SK-N-MC (cell line): Measurements from ENCODE around the gene SLC26A1.
"Not testable (repeated sequence)": the region's sequence is repeated elsewhere in the genome, so short reads cannot be mapped to it uniquely, and the experiment has no call there.

ENCODE experiments used
- DNase-seq: peaks from one replicate; pipeline ENCODE4 v3.0.0-alpha.2; 2011; ENCODE audit warnings: low read depth, low spot score
- H3K27ac ChIP-seq: fragments of 200-600 bp; sonication (generic); 2 replicates; pipeline ENCODE4 v1.5.1; 2016; ENCODE audit warnings: mixed run types
- H3K36me3 ChIP-seq: fragments of 200-600 bp; sonication (generic); 2 replicates; pipeline ENCODE4 v1.6.1; 2017; ENCODE audit warnings: antibody characterized with exemption, low read length, mixed read lengths; ENCODE audit not compliant: insufficient read depth
- H3K4me3 ChIP-seq: fragments of 200-600 bp; sonication (generic); 2 replicates; pipeline ENCODE4 v1.5.1; 2016
- H3K9ac ChIP-seq: fragments of 200-600 bp; sonication (generic); 2 replicates; pipeline ENCODE4 v1.8.0; 2017; ENCODE audit warnings: mixed run types, mixed read lengths; ENCODE audit not compliant: insufficient read length
- H3K9me3 ChIP-seq: fragments of 200-600 bp; sonication (generic); 2 replicates; pipeline ENCODE4 v1.6.1; 2017; ENCODE audit warnings: low read depth, mild to moderate bottlenecking, antibody characterized with exemption, low read length, moderate library complexity, mixed read lengths
- EZH2 ChIP-seq: fragments of 200-600 bp; sonication (generic); IDR thresholded peaks from one replicate; pipeline ENCODE4 v1.6.1; 2017; ENCODE audit warnings: antibody characterized with exemption
- FOXP2 ChIP-seq: optimal IDR thresholded peaks from 2 replicates; pipeline ENCODE3; 2011; ENCODE audit warnings: mild to moderate bottlenecking, moderate library complexity; ENCODE audit not compliant: insufficient read depth; ENCODE audit errors: extremely low read length, control extremely low read depth
- POLR2AphosphoS5 ChIP-seq: IDR thresholded peaks from 2 replicates; pipeline ENCODE4 v1.6.1; 2012; ENCODE audit warnings: mild to moderate bottlenecking, low read depth, low read length, borderline replicate concordance

SLC26A1 gene

DNA sequence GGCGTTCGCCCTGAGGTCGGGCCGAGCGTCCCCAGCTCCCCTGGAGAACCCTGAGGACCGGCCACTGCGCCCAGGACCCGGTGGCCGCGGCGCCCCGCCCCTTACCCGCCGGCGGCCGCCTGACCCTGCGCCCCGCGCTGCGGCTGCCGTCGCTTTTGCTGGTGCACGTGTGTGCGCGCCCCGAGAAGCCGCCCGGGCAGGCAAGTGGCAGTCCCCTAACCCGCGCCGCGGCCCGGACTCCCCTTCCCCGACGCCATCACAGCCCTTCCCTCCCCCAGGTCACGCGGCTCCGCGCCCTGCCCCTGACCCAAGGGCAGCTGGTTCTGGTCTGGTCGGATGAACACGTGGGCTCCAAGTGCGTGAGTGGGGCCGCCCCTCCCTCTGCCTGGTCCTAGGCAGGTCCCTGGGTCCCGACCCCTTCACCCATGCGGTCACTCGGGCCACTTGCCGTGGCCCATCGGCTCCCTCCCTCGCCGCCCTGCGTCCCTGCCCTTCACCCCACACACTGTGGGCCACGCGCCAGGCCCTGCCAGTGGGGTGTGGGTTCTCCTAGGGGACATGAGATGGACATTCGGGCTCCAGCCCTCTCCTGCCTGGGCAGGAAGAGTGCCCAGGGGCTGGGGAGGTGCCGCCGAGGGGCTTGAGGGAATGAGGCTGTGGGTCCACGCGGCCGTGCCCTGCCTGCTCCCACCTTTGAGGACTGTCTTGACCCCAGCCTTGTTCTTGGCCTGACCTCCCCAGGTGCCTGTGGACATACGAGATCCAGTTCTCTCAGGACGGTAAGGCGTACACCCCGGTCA is 10.3 kb upstream of the SLC26A1 start:
- Histone ChIP-seq H3K4me3 (no peak overlapping the region), H3K36me3 (no peaks in the 10 kb centered on the region), H3K27ac (no peak overlapping the region), H3K9ac (no peak overlapping the region), H3K9me3 (no peaks in the 10 kb centered on the region)
- no peak for DNase-seq
- no peak for TF ChIP-seq EZH2
- no peak for TF ChIP-seq FOXP2

DNA sequence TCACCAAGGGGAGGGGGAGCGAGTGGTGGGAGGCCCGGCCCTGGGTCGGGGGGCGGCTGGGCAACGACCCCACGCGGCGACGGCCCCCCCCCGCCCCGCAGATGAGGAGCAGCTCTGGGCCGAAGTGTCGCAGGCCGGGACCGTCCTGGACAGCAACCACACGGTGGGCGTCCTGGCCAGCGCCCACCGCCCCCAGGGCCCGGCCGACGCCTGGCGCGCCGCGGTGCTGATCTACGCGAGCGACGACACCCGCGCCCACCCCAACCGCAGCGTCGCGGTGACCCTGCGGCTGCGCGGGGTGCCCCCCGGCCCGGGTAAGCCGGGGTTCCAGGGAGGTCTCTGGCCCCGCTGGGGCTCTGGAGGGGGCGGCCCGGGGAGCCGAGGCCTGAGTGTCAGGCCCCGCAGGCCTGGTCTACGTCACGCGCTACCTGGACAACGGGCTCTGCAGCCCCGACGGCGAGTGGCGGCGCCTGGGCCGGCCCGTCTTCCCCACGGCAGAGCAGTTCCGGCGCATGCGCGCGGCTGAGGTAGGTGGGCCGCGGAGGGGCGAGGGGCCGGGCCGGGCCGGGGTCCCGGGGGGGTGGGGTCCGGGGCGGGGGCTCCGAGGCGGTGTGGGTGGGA is 9.5 kb upstream of the SLC26A1 start:
- H3K27ac ChIP-seq, result no peak overlapping the region
- H3K36me3 ChIP-seq, result no peaks in the 10 kb centered on the region
- H3K9me3 ChIP-seq, result no peaks in the 10 kb centered on the region
- TF ChIP-seq POLR2AphosphoS5 (no peak), FOXP2 (no peak), EZH2 (no peak)
- no peak for DNase-seq
- H3K4me3 ChIP-seq, result no peak overlapping the region
- no peak overlapping the region for H3K9ac ChIP-seq

DNA sequence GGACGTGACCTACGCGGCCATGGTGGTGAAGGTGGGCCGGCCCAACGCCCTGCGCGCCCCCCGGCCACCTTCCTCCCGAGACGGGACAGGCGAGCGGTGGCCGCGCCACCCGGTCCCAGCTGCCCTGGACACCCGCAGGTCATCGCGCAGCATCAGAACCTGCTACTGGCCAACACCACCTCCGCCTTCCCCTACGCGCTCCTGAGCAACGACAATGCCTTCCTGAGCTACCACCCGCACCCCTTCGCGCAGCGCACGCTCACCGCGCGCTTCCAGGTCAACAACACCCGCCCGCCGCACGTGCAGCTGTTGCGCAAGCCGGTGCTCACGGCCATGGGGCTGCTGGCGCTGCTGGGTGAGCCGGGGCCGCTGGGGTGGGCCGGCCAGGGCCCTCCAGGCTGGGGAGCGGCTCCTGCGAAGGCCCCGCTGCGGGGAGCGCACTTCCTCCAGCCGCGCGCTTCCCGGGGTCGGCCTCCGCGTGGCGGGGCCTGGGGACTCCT is 9.0 kb upstream of the SLC26A1 start:
- no peaks in the 10 kb centered on the region for H3K9me3 ChIP-seq
- H3K27ac ChIP-seq, result no peak overlapping the region
- TF ChIP-seq EZH2 (no peak), FOXP2 (no peak), POLR2AphosphoS5 (no peak)
- no peaks in the 10 kb centered on the region for H3K36me3 ChIP-seq
- no peak for DNase-seq
- no peak overlapping the region for H3K4me3 ChIP-seq
- H3K9ac ChIP-seq, result no peak overlapping the region

DNA sequence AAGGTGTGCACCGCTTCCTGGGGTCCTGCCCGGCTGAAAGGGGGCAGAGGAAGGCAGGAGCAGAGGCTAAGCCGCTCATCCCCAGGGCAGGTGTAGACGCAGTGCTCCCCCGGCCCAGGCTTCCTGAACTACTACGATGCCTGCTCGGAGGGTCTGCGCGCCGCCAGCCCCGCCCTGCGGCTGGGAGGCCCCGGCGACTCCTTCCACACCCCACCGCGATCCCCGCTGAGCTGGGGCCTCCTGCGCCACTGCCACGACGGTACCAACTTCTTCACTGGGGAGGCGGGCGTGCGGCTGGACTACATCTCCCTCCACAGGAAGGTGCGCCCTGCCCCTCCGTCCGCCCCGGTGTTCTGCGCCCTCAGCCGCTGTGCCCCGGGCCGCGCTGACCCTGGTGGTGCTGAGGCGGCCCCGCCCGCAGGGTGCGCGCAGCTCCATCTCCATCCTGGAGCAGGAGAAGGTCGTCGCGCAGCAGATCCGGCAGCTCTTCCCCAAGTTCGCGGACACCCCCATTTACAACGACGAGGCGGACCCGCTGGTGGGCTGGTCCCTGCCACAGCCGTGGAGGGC is 8.4 kb upstream of the SLC26A1 start:
- H3K4me3 ChIP-seq, result no peak overlapping the region
- no peak overlapping the region for H3K9ac ChIP-seq
- H3K36me3 ChIP-seq, result no peaks in the 10 kb centered on the region
- no peak for DNase-seq
- H3K27ac ChIP-seq, result no peak overlapping the region
- no peaks in the 10 kb centered on the region for H3K9me3 ChIP-seq
- TF ChIP-seq FOXP2, result no peak
- TF ChIP-seq POLR2AphosphoS5, result no peak
- no peak for TF ChIP-seq EZH2

DNA sequence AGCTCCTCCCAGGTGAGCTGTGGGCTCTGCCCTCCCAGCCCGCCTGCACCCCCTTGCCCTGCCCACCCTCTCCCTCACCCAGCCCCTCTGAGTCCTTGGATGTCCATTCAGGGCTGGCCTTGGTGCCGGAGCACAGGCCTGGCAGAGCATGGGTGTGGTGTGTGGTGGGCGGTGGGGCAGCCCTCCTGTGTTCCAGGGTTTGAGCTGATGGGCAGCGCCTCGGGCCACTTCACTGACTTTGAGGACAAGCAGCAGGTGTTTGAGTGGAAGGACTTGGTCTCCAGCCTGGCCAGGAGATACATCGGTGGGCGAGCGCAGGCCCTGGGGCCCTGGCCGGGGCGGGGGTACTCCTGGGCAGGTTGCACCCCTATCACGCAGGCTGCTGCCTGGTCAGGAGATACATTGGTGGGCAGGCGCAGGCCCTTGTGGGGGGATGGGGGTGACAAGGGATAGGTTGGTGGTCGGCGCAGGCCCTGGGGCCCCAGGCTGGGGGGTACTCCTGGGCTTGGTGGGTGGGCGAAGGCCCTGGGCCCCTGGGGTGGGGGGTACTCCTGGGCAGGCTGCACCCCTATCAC is 7.6 kb upstream of the SLC26A1 start:
- H3K9me3 ChIP-seq, result no peaks in the 10 kb centered on the region
- H3K36me3 ChIP-seq, result no peaks in the 10 kb centered on the region
- no peak overlapping the region for H3K4me3 ChIP-seq
- no peak for TF ChIP-seq EZH2
- no peak for TF ChIP-seq POLR2AphosphoS5
- H3K9ac ChIP-seq, result no peak overlapping the region
- DNase-seq, result no peak
- no peak overlapping the region for H3K27ac ChIP-seq

DNA sequence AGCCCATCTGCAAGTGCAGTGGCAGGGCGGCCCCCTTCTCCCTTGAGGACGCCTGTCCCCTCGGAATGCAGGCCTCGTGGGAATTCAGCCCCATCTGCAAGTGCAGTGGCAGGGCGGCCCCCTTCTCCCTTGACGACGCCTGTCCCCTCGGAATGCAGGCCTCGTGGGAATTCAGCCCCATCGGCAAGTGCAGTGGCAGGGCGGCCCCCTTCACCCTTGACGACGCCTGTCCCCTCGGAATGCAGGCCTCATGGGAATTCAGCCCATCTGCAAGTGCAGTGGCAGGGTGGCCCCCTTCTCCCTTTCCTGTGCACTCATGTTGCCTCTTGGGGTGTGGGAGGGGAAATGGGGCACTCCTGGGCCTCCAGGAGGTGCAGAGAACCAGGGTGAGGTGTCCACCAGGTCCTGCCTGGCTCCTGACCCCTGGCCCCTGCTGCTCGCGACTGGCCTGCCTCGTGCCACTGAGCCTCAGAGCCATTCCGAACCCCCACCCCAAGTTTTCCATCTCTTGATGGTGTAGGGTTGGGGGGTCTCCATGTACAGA is 6.8 kb upstream of the SLC26A1 start:
- TF ChIP-seq FOXP2, result no peak
- Histone ChIP-seq H3K36me3 (no peaks in the 10 kb centered on the region), H3K9me3 (no peaks in the 10 kb centered on the region), H3K4me3 (no peak overlapping the region), H3K27ac (no peak overlapping the region), H3K9ac (no peak overlapping the region)
- DNase-seq, result no peak

DNA sequence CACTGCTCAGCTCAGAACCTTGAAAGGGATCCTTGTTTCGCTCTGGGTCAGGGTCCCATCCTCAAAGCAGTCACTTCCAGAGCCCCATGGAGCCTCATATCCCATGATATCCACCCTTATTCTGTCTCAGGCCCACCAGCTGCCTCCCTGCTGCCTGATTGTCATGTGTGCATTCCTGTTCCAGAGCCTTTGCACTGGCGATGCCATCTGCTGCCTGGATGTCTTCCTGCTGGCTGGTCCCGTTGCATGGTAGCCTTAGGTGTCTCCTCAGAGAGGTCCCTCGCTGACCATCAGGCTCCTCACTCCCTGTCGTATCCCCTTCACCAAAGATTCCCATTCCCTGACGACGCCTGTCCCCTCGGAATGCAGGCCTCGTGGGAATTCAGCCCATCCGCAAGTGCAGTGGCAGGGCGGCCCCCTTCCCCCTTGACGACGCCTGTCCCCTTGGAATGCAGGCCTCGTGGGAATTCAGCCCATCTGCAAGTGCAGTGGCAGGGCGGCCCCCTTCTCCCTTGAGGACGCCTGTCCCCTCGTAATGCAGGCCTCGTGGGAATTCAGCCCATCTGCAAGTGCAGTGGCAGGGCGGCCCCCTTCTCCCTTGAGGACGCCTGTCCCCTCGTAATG is 6.1 kb upstream of the SLC26A1 start:
- H3K4me3 ChIP-seq, H3K9ac ChIP-seq, H3K9me3 ChIP-seq, H3K27ac ChIP-seq, DNase-seq, H3K36me3 ChIP-seq: not testable (repeated sequence)

DNA sequence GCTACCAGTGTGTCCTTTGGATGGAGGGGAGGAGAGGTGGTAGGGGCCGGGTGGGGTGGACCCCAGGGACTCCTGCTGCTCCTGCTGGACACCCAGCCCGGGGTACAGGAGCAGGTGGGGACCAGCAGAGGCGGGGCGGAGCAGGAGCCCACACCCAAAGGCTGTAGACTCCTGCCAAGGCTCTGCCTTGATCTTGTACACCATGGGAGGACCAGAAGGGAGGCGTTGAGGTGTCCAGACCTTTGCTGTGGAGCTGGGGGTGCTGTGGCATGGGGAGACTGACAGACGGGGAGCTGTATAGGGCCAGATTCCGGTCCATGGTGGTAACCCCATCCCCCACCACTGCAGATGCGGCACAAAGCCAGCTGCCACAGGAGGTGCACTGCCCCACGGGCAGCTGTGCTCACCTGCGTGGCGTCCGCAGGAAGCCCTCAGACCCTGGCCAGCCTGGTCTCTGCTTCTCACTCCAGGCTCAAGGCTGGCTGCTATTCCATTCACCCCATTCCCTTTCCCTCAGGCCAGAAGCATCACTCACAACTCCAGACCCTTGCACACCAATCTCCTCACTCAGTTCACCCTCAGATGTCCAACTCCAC is 5.0 kb upstream of the SLC26A1 start:
- Histone ChIP-seq H3K36me3 (no peaks in the 10 kb centered on the region), H3K9me3 (no peaks in the 10 kb centered on the region), H3K9ac (no peak overlapping the region), H3K27ac (no peak overlapping the region), H3K4me3 (no peak overlapping the region)
- TF ChIP-seq EZH2, result no peak
- no peak for TF ChIP-seq POLR2AphosphoS5
- no peak for TF ChIP-seq FOXP2
- no peak for DNase-seq
